SK-N-MC (cell line): ENCODE measurements around the gene FMNL3.

ENCODE experiments used
- EZH2 ChIP-seq: fragments of 200-600 bp; sonication (generic); IDR thresholded peaks from one replicate; pipeline ENCODE4 v1.6.1; 2017; ENCODE audit warnings: antibody characterized with exemption
- FOXP2 ChIP-seq: optimal IDR thresholded peaks from 2 replicates; pipeline ENCODE3; 2011; ENCODE audit warnings: mild to moderate bottlenecking, moderate library complexity; ENCODE audit not compliant: insufficient read depth; ENCODE audit errors: extremely low read length, control extremely low read depth
- POLR2AphosphoS5 ChIP-seq: IDR thresholded peaks from 2 replicates; pipeline ENCODE4 v1.6.1; 2012; ENCODE audit warnings: mild to moderate bottlenecking, low read depth, low read length, borderline replicate concordance

GRCh38 chr12:49621651-49622500, 85.3 kb downstream of the FMNL3 start:
- TF ChIP-seq POLR2AphosphoS5 (no peak), EZH2 (no peak), FOXP2 (no peak)
